ENCODE results near the gene ATP2A1. TPM values are rescaled to one million over a fixed set of nuclear protein-coding genes. Genes with fewer than 3 reads are reported as not detected.
"Not testable (repeated sequence)": the region's sequence is repeated elsewhere in the genome, so short reads cannot be mapped to it uniquely, and the experiment has no call there.

Gene ATP2A1
- total RNA-seq, 2 donors from 2014 or later = 0.41 to 0.42 TPM

DNA sequence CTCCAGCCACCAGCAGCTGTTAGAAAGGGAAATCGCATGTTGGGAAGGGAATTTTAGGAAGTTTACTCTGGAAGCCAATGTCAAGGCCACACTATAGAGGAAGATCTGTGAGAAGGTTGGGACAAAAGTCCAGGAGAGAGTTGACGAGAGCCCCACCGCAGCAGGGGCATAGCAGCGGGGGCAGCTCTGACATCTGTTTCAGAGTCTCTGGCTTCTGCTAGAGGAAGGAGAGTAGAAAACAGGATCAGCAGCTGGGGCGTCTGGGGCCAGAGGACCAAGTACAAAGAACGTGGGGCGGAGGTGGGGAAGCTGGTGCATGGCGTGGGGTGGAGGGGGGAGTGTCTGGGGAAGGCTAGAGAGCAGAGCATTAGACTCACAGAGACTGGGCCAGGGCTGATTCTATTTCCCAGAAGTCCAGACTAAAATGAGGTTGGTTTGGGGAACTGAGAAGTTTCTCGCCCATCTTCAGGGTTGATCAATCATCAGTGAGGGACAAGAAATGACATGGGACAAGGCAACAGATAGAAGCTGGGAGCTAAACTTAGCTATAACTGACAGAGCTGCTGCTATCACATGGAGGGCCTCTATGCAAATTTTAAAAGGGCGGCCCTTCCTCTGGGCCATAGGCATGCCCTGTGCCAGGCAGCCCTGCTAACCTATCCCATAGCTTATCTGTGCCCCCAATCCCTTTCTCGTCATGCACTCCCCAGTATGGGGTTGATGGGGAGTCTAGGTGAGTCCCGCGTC is 45.5 kb downstream of the ATP2A1 start:
- Histone ChIP-seq H3K4me3 (peak overlapping the region; percentile 81), H3K36me3 (peaks cover under 1% of the 10 kb centered on the region), H3K9me3 (no peaks in the 10 kb centered on the region), H3K27ac (peak overlapping the region in 1 of 2 donors; percentile 99), H3K4me1 (ENCODE audit: control insufficient read depth in 1 of 2, low read depth in 2 of 2) (peaks cover 3 to 13% of the 10 kb centered on the region in 2 donors), H3K27me3 (replicated peaks; ENCODE audit: insufficient read depth) (no peaks in the 10 kb centered on the region)
- DNase-seq (ENCODE audit: low spot score) = no peak
- no peak for ATAC-seq (ENCODE audit: insufficient number of reproducible peaks, low FRiP score, low read depth)
- TF ChIP-seq, protein P1, sequence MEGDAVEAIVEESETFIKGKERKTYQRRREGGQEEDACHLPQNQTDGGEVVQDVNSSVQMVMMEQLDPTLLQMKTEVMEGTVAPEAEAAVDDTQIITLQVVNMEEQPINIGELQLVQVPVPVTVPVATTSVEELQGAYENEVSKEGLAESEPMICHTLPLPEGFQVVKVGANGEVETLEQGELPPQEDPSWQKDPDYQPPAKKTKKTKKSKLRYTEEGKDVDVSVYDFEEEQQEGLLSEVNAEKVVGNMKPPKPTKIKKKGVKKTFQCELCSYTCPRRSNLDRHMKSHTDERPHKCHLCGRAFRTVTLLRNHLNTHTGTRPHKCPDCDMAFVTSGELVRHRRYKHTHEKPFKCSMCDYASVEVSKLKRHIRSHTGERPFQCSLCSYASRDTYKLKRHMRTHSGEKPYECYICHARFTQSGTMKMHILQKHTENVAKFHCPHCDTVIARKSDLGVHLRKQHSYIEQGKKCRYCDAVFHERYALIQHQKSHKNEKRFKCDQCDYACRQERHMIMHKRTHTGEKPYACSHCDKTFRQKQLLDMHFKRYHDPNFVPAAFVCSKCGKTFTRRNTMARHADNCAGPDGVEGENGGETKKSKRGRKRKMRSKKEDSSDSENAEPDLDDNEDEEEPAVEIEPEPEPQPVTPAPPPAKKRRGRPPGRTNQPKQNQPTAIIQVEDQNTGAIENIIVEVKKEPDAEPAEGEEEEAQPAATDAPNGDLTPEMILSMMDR (IDR thresholded peaks at IDR 0.05) = no peak

DNA sequence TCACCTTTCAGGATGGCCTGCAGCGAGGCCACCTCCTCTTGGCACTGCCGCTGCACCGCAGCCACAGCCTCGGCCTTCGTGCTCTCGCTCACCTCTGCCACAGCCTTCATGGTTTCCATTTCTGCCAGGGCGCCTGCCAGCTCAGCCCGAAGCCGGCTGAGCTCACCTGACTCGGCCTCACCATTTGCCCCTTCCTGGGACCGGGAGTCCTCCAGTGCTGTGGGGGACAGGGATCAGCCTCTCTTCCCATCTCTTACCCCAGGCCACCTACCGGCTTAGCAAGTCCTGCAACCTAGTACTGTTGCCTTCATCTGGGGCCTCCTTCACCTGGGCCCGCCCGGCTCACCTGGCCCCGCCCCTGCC is 46.1 kb downstream of the ATP2A1 start:
- TF ChIP-seq, protein P1 (IDR thresholded peaks at IDR 0.05) = no peak

DNA sequence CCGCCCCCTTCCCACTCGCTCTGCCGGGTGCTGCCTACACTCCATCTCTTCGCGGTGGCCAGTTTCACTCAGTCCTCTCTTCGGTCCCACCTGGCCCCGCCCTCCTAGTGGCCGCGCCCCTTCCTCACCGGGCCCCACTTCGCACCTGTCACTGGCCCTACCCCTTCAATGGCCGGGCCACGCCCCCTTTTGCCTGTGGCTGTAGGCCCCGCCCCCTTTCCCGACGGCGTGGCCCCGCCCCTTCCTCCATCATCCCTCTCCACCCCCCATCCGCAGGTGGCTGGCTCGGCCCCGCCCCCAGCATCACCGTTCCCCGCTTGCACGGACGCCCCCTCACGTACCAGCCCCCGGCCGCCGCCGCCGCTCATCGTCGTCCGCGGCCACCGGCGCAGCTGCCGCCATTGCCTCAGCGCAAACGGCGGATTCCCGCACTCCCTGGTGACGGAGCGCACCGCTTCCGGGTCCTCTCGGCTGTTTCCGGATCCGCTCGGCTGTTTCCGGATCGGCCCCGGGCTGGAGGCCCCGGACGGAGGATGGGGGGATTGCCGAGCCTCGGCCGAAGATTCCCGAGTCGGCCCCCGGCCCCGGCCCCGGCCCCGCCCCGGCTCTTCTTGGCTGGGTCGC is 46.6 kb downstream of the ATP2A1 start, which contains the start of gene RABEP2:
Gene RABEP2 (minus strand): TSS at position 477 of the 624 bp plus-strand sequence. CDS start 75 bp downstream, at position 402.
- DNase-seq (ENCODE audit: low spot score) = peak; percentile 61
- H3K9me3 ChIP-seq = no peaks in the 10 kb centered on the region
- no peaks in the 10 kb centered on the region for H3K36me3 ChIP-seq
- ATAC-seq (ENCODE audit: insufficient number of reproducible peaks, low FRiP score, low read depth) = peak; percentile 96
- peak within 1 kb of the TSS; percentile 91 to 99 for H3K27ac ChIP-seq
- H3K4me1 ChIP-seq (ENCODE audit: control insufficient read depth in 1 of 2, low read depth in 2 of 2) = peaks cover 3 to 13% of the 10 kb centered on the region in 2 donors
- TF ChIP-seq, protein P1 (IDR thresholded peaks at IDR 0.05) = no peak
- no peaks in the 10 kb centered on the region for H3K27me3 ChIP-seq (replicated peaks; ENCODE audit: insufficient read depth)
- H3K4me3 ChIP-seq = peak within 1 kb of the TSS; percentile 81

More for the DNA sequence above, 46.1 kb downstream of the ATP2A1 start:
- Histone ChIP-seq H3K36me3 (no peaks in the 10 kb centered on the region), H3K4me3 (peak overlapping the region; percentile 81), H3K4me1 (ENCODE audit: control insufficient read depth in 1 of 2, low read depth in 2 of 2) (peaks cover 3 to 13% of the 10 kb centered on the region in 2 donors), H3K27ac (peak overlapping the region; percentile 91 to 99), H3K9me3 (no peaks in the 10 kb centered on the region), H3K27me3 (replicated peaks; ENCODE audit: insufficient read depth) (no peaks in the 10 kb centered on the region)
- no peak for ATAC-seq (ENCODE audit: insufficient number of reproducible peaks, low FRiP score, low read depth)
- DNase-seq (ENCODE audit: low spot score) = no peak

DNA sequence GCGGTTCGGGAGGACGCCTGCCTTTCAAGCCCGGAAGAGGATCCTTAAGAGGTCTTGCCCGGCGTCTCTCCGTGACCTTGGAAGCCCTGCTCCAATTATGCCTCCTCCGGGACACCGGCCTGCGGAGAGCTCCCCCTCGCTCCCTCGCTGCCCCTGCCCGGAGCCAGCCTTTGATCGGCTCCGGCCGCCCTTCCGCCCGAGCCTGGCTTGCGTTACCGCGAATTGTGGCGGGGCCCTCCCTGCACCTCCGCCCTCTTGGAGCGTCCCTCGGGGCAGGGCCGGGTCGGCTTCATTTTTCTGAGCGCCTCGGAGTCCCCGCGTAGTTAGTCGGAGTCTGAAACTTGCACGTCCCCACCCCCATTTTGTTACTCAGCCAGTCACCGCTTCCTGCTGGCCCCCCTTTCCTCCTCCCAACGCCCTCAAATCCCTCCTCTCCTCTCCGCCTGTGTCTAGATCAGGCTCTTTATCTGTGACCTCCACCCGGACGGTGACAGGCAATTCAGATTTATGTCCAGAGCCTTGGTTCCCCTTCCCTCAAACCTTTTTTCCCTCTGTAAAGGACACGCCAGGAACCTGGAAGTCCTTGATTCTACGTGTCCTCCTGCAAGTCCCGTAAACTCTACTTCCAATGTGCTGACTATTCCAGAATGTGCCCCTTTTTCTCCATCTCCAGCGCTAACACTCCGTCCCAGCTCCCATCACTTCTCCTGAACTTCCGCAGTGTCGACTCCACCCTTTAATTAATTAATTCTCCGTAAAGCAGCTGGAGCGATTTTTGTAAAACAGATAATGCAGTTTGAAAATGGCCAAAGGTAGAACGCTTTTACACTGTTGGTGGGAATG is 47.3 kb downstream of the ATP2A1 start:
- Histone ChIP-seq H3K36me3 (no peaks in the 10 kb centered on the region), H3K9me3 (no peaks in the 10 kb centered on the region), H3K4me3 (peak overlapping the region; percentile 81), H3K4me1 (ENCODE audit: control insufficient read depth in 1 of 2, low read depth in 2 of 2) (peaks cover 3 to 13% of the 10 kb centered on the region in 2 donors), H3K27me3 (replicated peaks; ENCODE audit: insufficient read depth) (no peaks in the 10 kb centered on the region), H3K27ac (peak overlapping the region; percentile 91 to 99)
- TF ChIP-seq, protein P1 (IDR thresholded peaks at IDR 0.05) = no peak
- peak; percentile 46 for ATAC-seq (ENCODE audit: insufficient number of reproducible peaks, low FRiP score, low read depth)
- DNase-seq (ENCODE audit: low spot score) = peak; percentile 31

DNA sequence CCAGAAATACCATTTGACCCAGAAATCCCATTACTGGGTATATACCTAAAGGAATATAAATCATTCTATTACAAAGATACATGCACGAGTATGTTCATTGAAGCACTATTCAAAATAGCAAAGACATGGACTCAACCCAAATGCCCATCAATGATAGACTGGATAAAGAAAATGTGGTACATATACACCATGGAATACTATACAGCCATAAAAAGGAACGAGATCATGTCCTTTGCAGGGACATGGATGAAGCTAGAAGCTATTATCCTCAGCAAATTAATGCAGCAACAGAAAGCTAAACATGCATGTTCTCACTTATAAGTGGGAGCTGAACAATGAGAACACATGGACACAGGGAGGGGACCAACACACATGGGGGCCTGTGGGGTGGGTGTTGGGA is 48.0 kb downstream of the ATP2A1 start:
- H3K9me3 ChIP-seq; H3K36me3 ChIP-seq; DNase-seq (ENCODE audit: low spot score); H3K27me3 ChIP-seq (replicated peaks; ENCODE audit: insufficient read depth); ATAC-seq (ENCODE audit: insufficient number of reproducible peaks, low FRiP score, low read depth): not testable (repeated sequence)
- H3K4me3 ChIP-seq = peak overlapping the region; percentile 81
- peak overlapping the region in 1 of 2 donors; percentile 91 for H3K27ac ChIP-seq
- peaks cover 3 to 13% of the 10 kb centered on the region in 2 donors for H3K4me1 ChIP-seq (ENCODE audit: control insufficient read depth in 1 of 2, low read depth in 2 of 2)

Data from thoracic aorta (tissue), 2 donors.